Osteoblast (primary cell): Measurements from ENCODE around the gene ILKAP. TPM values are rescaled to one million over a fixed set of nuclear protein-coding genes. Genes with fewer than 3 reads are reported as not detected.

Experiments
- DNase-seq: peaks from one replicate; pipeline ENCODE4 v3.0.0; 2011; ENCODE audit warnings: low spot score, mixed read lengths; ENCODE audit not compliant: insufficient read length; ENCODE audit errors: missing footprints
- H2AFZ ChIP-seq: 2 replicates; pipeline ENCODE4 v1.6.0; 2011; ENCODE audit warnings: mild to moderate bottlenecking, low read length
- H3K27ac ChIP-seq: 2 replicates; pipeline ENCODE4 v1.5.1; 2011; ENCODE audit warnings: mild to moderate bottlenecking, low read depth, low read length, moderate library complexity
- H3K27me3 ChIP-seq: 2 replicates; pipeline ENCODE4 v1.6.0; 2012; ENCODE audit warnings: mild to moderate bottlenecking, control low read depth, inconsistent platforms, low read length, moderate library complexity; ENCODE audit not compliant: insufficient read depth
- H3K36me3 ChIP-seq: 2 replicates; pipeline ENCODE4 v1.5.1; 2011; ENCODE audit warnings: mild to moderate bottlenecking, low read length, control low read depth, moderate library complexity; ENCODE audit not compliant: insufficient read depth
- H3K4me1 ChIP-seq: 2 replicates; pipeline ENCODE4 v1.5.1; 2011; ENCODE audit warnings: mild to moderate bottlenecking, low read length, control low read depth, moderate library complexity; ENCODE audit not compliant: insufficient read depth
- H3K4me2 ChIP-seq: 2 replicates; pipeline ENCODE4 v1.6.0; 2011; ENCODE audit warnings: mild to moderate bottlenecking, low read length; ENCODE audit not compliant: insufficient read depth
- H3K4me3 ChIP-seq: fragments of 200-600 bp; sonication (generic); 3 replicates; pipeline ENCODE4 v1.5.1; 2012; ENCODE audit warnings: mild to moderate bottlenecking, low read length, inconsistent platforms; ENCODE audit not compliant: insufficient read depth
- H3K79me2 ChIP-seq: 2 replicates; pipeline ENCODE4 v1.6.0; 2012; ENCODE audit warnings: mild to moderate bottlenecking, low read length, control low read depth, inconsistent platforms; ENCODE audit not compliant: insufficient read depth
- H3K9me3 ChIP-seq: 2 replicates; pipeline ENCODE4 v1.5.1; 2011; ENCODE audit warnings: low read depth, low read length, control low read depth
- H4K20me1 ChIP-seq: 2 replicates; pipeline ENCODE4 v1.6.0; 2012; ENCODE audit warnings: mild to moderate bottlenecking, low read length, control low read depth; ENCODE audit not compliant: insufficient read depth
- total RNA-seq: library from RNA; depleted of rRNA; stranded (reverse); fragments of >200 nt; gene quantifications from 2 replicates; pipeline ENCODE4 v1.2.3, GENCODE V29; 2012
- TF ChIP-seq, protein P1 (sequence below): IDR thresholded peaks from 2 replicates; pipeline ENCODE4 v1.5.1; 2011; ENCODE audit warnings: mild to moderate bottlenecking, low read depth, low read length, moderate library complexity; ENCODE audit errors: extremely low read depth

ILKAP gene
- total RNA-seq, 1 donor: 24.2 TPM

DNA sequence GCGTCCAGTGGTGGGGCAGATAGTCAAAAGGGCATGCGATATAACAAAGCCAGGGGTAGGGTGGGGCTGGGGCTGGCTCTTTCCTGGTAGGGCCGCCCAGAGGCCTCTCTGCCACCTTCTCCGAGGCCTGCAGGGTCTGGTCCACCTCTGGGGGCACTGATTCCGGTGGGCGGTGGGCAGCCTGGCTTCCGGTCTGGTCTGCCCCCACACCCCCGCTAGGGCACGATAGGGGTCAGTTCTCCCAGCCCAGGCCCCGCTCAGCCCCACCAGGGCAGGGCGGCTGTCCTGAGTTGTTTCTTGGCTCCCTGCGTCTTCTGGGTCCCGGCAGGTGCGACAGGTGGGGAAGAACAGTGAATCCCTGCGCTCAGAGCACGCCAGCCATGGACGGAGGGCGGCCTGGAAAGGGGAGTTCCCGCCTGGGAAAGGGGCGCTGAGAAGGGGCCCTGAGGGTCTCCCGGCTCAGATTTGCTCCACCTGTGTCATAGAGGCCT lies 45.4 kb downstream of the ILKAP start:
- TF ChIP-seq, protein P1, sequence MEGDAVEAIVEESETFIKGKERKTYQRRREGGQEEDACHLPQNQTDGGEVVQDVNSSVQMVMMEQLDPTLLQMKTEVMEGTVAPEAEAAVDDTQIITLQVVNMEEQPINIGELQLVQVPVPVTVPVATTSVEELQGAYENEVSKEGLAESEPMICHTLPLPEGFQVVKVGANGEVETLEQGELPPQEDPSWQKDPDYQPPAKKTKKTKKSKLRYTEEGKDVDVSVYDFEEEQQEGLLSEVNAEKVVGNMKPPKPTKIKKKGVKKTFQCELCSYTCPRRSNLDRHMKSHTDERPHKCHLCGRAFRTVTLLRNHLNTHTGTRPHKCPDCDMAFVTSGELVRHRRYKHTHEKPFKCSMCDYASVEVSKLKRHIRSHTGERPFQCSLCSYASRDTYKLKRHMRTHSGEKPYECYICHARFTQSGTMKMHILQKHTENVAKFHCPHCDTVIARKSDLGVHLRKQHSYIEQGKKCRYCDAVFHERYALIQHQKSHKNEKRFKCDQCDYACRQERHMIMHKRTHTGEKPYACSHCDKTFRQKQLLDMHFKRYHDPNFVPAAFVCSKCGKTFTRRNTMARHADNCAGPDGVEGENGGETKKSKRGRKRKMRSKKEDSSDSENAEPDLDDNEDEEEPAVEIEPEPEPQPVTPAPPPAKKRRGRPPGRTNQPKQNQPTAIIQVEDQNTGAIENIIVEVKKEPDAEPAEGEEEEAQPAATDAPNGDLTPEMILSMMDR: no peak
- H3K27me3 ChIP-seq: peaks cover 1% of the 10 kb centered on the region

DNA sequence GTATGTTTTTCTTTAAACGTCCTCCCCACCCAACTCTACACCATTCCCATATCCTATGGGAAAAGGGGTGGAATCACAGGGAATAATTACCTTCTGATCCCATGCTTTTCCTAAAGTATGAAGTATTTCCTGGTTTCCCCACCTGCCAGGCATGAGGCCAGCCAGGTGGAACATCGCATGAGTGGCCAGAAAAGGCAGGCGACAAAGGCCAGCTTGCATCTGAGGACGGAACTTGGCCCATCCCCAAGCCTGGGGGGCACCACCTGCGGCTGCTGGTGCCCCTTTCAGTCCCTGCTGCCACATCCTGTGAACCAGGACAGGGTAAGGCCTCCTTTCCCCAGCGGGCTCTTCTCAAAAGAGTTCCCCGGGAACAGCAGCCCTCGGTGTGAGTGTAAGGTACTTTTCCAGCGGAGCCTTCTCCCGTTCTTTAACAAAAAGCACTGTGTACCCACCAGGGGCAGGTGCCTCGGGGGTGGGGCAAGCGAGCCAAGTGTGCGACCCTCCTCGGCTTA lies 45.9 kb downstream of the ILKAP start:
- Histone ChIP-seq H3K4me1 (no peaks in the 10 kb centered on the region), H3K36me3 (no peaks in the 10 kb centered on the region), H3K27me3 (no peaks in the 10 kb centered on the region), H3K4me3 (no peak overlapping the region), H4K20me1 (no peaks in the 10 kb centered on the region), H3K79me2 (no peaks in the 10 kb centered on the region), H3K9me3 (no peaks in the 10 kb centered on the region), H3K4me2 (no peak overlapping the region), H3K27ac (no peak overlapping the region), H2AFZ (no peak overlapping the region)
- DNase-seq: peak; percentile 61
- TF ChIP-seq, protein P1: no peak

More for the DNA sequence above, 45.4 kb downstream of the ILKAP start:
- H3K4me3 ChIP-seq: no peak overlapping the region
- DNase-seq: peak; percentile 83
- no peak overlapping the region for H2AFZ ChIP-seq
- H4K20me1 ChIP-seq: no peaks in the 10 kb centered on the region
- H3K27ac ChIP-seq: no peak overlapping the region
- no peaks in the 10 kb centered on the region for H3K36me3 ChIP-seq
- H3K4me1 ChIP-seq: no peaks in the 10 kb centered on the region
- H3K9me3 ChIP-seq: no peaks in the 10 kb centered on the region
- H3K4me2 ChIP-seq: peak overlapping the region; percentile 39
- H3K79me2 ChIP-seq: no peaks in the 10 kb centered on the region

DNA sequence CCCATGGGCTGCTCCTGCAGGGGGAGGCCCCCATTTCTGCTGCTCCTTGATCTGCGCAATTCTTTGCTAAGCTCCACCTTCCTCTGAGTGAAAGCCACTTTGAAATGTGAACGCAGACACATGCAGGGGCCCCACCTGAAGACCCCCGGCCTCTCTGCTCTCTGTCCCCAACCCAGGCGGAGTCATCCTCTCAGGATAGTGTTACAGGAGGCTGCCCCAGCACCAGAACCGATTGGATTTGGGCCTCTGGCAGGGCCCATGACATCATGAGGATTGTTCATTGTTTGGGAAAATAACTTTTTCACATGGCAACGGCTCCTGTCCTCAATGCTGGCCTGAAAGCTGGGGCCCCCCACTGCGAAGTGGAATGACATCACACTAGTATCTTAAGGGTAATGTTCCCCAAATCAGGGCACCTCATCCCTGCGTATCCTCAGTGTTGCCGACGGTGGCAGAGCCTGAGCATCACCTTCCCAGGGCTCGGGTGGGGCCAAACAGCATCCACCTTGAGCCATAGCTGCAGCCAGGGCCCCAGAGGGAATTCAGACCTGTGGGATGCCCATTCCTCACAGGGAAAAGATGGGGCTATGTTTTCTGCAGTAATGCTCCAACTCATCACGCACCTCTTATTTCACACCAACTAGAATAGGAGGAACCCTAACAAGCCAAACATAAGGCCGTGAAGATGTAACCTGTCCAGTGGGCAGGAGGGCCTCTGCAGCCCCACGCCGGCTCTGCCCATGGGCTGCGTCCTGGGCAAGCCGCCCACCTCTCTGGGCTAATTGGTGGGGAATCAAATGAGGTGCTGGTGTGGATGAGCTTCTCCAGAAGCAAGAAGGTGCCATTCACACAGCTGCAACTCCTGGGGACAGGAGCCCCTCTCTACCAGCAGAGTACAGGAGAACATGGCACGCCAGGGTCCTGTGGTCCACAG lies 47.5 kb downstream of the ILKAP start:
- Histone ChIP-seq H3K9me3 (no peaks in the 10 kb centered on the region), H3K36me3 (no peaks in the 10 kb centered on the region), H3K79me2 (no peaks in the 10 kb centered on the region), H3K27ac (peak overlapping the region; percentile 58), H3K4me3 (no peak overlapping the region), H3K4me1 (no peaks in the 10 kb centered on the region), H3K4me2 (no peak overlapping the region), H3K27me3 (no peaks in the 10 kb centered on the region), H4K20me1 (no peaks in the 10 kb centered on the region), H2AFZ (no peak overlapping the region)
- DNase-seq: peak; percentile 95
- TF ChIP-seq, protein P1: no peak
